BE2C (cell line): ENCODE data around the gene POU2AF3.
A peak's percentile ranks its signal among the peaks of the same experiment; 100 is the strongest.

Experiments
- DNase-seq: peaks from one replicate; pipeline ENCODE4 v3.0.0-alpha.2; 2020
- H3K27me3 ChIP-seq: fragments of 250-450 bp; sonication (Bioruptor Pico); 2 replicates; pipeline ENCODE4 v1.5.1; 2020; ENCODE audit warnings: mild to moderate bottlenecking
- H3K36me3 ChIP-seq: fragments of 250-450 bp; sonication (Bioruptor Pico); 2 replicates; pipeline ENCODE4 v1.5.1; 2020; ENCODE audit warnings: mild to moderate bottlenecking
- H3K4me1 ChIP-seq: fragments of 250-450 bp; sonication (Bioruptor Pico); 2 replicates; pipeline ENCODE4 v1.5.1; 2020
- H3K4me3 ChIP-seq: 2 replicates; pipeline ENCODE4 v1.5.1; 2011; ENCODE audit warnings: low read depth, low read length
- H3K9me3 ChIP-seq: fragments of 250-450 bp; sonication (Bioruptor Pico); 2 replicates; pipeline ENCODE4 v1.5.1; 2020
- TF ChIP-seq, protein P1 (sequence below): IDR thresholded peaks from 2 replicates; pipeline ENCODE4 v1.5.1; 2012; ENCODE audit warnings: mild to moderate bottlenecking, low read depth, low read length

Gene POU2AF3

DNA sequence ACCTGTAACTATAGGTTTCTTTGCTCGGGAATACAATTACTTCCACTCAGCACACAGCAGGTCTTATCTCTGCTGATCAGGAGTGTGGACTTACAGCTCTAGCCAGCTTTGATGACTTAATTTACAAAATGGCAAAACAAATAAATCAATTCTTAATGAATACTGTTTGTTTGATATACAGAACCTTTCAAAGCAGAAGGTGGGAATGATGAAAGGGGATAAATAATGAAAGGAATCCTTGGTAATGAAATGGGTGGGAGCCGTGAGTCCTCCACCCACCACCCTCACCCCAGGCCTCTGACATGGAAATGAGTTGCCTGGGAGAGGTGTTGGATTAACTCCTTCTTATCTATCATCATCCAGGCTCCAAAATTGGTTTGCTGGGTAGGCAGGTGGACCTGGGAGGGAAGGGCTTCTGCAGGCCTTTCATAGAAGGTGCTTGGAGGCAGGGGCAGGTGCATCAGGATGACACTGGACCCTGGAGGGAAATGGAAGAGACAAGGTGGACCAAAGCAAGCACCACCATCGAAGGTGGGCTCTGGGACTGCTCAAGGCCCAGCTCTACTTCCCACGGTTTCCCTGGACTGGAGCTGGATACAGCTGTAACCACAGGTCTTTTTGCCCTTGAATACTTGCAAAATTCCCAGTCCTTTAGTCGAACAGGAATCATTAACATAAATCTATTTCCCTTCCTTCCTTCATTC lies 57.8 kb downstream of the POU2AF3 start:
- no peak for DNase-seq
- no peaks in the 10 kb centered on the region for H3K9me3 ChIP-seq
- peaks cover 8% of the 10 kb centered on the region for H3K27me3 ChIP-seq
- no peaks in the 10 kb centered on the region for H3K36me3 ChIP-seq
- TF ChIP-seq, protein P1, sequence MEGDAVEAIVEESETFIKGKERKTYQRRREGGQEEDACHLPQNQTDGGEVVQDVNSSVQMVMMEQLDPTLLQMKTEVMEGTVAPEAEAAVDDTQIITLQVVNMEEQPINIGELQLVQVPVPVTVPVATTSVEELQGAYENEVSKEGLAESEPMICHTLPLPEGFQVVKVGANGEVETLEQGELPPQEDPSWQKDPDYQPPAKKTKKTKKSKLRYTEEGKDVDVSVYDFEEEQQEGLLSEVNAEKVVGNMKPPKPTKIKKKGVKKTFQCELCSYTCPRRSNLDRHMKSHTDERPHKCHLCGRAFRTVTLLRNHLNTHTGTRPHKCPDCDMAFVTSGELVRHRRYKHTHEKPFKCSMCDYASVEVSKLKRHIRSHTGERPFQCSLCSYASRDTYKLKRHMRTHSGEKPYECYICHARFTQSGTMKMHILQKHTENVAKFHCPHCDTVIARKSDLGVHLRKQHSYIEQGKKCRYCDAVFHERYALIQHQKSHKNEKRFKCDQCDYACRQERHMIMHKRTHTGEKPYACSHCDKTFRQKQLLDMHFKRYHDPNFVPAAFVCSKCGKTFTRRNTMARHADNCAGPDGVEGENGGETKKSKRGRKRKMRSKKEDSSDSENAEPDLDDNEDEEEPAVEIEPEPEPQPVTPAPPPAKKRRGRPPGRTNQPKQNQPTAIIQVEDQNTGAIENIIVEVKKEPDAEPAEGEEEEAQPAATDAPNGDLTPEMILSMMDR: no peak
- H3K4me1 ChIP-seq: no peaks in the 10 kb centered on the region
- no peak overlapping the region for H3K4me3 ChIP-seq

DNA sequence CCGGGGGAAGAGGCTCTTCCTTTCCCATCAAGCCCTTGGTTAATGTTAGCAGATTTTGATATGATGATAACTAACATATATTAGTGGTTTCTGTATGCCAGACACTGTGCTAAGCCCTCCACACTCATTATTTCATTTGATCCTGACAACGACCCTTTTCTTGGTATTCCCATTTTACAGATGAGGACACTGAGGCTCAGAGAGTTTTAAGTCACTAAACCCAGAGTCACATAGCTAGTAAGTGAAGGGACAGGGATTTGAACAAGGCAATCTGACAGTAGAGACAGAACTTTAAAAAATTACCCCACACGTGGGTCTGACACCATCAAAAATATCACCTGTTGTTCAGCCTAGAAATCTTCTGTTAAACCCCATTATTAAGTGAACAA lies 58.3 kb downstream of the POU2AF3 start:
- H3K27me3 ChIP-seq: peaks cover 3% of the 10 kb centered on the region
- H3K9me3 ChIP-seq: no peaks in the 10 kb centered on the region
- TF ChIP-seq, protein P1: no peak
- H3K4me1 ChIP-seq: no peaks in the 10 kb centered on the region
- no peak for DNase-seq
- H3K36me3 ChIP-seq: no peaks in the 10 kb centered on the region
- no peak overlapping the region for H3K4me3 ChIP-seq

DNA sequence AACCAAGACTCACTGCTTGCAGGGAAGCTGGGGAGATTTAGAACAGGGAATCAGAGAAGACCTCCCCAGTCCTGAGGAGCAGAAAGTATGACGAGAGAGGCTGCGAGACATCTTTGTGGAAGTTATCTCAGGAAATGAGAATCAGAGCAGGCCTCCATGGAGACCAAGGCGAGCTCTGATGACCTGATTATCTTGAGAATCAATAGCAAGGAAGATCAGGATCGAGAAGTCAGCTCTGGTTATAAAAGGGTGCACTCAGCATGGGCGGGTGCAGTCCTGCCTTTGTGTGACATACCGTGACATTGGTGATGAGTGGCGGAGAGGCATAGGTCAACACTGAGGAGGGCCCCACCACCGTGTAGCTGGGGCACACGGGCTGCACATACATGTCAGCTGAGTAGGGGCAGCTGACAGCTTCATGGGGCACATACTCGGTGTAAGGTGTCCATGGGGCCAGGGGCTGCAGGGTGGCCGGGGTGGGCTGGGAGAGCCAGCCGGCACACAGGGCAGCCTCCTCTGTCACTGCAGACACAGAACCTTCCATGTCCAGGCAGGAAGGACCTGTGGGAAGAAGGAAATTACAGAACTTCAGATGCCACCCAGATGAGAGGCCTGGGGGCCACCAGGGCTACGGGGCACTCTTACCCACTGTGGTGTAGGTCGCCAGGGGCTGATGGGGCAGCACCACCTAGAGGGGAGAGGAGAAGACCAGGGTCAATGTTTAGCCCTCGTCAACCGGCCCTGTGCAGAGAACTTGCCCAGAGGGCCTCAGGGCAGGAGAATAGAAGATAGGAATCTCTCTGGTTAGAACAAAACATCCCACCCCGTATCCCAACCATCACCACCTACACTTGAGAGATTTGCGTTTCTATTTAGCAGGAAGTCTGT lies 59.0 kb downstream of the POU2AF3 start:
- TF ChIP-seq, protein P1: 0 out of 2 replicates have a peak, but pooled peaks have one; percentile 7
- H3K4me1 ChIP-seq: no peaks in the 10 kb centered on the region

More for the DNA sequence above, 59.0 kb downstream of the POU2AF3 start:
- Histone ChIP-seq H3K4me3 (no peak overlapping the region), H3K9me3 (no peaks in the 10 kb centered on the region), H3K27me3 (no peaks in the 10 kb centered on the region), H3K36me3 (no peaks in the 10 kb centered on the region)
- DNase-seq: no peak
